ENCODE data around the gene UPK3A. TPM values are rescaled to one million over a fixed set of nuclear protein-coding genes. Genes with fewer than 3 reads are reported as not detected.

Gene UPK3A
- total and polyA plus RNA-seq, 10 of the 15 experiments (the other 5 are each of a cell fraction or from before 2014, with no cell fraction given): not detected

DNA sequence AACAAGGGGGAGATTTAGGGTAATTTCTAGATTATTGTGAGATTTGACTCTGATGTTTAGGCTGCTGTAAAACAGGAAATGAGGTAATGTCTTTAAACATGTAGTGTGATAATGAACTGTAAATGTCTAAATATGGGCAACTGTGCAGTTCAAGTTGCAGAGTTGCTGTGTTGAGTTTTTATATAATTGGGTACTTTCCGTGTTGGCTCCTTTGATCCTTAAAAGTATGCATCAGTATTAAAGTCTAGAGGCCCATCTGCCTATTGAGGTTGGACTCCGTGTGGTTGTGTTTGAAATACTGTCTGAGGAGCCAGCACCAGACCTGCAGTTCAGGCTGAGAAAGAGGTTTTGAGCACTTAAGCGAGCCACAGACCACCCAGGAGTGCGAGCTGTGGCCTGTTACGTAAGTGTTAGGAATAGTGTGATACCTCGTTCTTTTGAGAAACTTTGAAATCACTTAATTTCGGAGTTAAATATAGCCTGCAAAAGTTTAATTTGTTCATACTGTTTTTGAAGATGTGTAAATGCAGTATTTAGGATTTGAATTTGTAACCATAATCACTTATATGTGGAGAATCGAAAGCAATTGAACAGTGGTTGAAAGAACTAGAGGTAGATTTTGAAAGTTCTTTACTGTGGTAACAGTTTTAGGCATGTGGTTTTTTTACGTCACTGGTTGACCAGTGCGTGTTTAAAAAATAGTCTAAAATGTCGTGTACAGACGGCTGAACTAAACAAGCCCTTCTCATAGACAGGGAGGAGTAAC, 34.0 kb downstream of the UPK3A start (continued):
- TF ChIP-seq, protein P1, sequence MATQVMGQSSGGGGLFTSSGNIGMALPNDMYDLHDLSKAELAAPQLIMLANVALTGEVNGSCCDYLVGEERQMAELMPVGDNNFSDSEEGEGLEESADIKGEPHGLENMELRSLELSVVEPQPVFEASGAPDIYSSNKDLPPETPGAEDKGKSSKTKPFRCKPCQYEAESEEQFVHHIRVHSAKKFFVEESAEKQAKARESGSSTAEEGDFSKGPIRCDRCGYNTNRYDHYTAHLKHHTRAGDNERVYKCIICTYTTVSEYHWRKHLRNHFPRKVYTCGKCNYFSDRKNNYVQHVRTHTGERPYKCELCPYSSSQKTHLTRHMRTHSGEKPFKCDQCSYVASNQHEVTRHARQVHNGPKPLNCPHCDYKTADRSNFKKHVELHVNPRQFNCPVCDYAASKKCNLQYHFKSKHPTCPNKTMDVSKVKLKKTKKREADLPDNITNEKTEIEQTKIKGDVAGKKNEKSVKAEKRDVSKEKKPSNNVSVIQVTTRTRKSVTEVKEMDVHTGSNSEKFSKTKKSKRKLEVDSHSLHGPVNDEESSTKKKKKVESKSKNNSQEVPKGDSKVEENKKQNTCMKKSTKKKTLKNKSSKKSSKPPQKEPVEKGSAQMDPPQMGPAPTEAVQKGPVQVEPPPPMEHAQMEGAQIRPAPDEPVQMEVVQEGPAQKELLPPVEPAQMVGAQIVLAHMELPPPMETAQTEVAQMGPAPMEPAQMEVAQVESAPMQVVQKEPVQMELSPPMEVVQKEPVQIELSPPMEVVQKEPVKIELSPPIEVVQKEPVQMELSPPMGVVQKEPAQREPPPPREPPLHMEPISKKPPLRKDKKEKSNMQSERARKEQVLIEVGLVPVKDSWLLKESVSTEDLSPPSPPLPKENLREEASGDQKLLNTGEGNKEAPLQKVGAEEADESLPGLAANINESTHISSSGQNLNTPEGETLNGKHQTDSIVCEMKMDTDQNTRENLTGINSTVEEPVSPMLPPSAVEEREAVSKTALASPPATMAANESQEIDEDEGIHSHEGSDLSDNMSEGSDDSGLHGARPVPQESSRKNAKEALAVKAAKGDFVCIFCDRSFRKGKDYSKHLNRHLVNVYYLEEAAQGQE (IDR thresholded peaks at IDR 0.05; ENCODE audit: low read depth, low read length): no peak
- no peak for TF ChIP-seq SMAD5 (IDR thresholded peaks at IDR 0.05; ENCODE audit: low read depth)
- no peak for TF ChIP-seq RBBP5 (conservative IDR thresholded peaks at IDR 0.05)
- TF ChIP-seq, protein P2, sequence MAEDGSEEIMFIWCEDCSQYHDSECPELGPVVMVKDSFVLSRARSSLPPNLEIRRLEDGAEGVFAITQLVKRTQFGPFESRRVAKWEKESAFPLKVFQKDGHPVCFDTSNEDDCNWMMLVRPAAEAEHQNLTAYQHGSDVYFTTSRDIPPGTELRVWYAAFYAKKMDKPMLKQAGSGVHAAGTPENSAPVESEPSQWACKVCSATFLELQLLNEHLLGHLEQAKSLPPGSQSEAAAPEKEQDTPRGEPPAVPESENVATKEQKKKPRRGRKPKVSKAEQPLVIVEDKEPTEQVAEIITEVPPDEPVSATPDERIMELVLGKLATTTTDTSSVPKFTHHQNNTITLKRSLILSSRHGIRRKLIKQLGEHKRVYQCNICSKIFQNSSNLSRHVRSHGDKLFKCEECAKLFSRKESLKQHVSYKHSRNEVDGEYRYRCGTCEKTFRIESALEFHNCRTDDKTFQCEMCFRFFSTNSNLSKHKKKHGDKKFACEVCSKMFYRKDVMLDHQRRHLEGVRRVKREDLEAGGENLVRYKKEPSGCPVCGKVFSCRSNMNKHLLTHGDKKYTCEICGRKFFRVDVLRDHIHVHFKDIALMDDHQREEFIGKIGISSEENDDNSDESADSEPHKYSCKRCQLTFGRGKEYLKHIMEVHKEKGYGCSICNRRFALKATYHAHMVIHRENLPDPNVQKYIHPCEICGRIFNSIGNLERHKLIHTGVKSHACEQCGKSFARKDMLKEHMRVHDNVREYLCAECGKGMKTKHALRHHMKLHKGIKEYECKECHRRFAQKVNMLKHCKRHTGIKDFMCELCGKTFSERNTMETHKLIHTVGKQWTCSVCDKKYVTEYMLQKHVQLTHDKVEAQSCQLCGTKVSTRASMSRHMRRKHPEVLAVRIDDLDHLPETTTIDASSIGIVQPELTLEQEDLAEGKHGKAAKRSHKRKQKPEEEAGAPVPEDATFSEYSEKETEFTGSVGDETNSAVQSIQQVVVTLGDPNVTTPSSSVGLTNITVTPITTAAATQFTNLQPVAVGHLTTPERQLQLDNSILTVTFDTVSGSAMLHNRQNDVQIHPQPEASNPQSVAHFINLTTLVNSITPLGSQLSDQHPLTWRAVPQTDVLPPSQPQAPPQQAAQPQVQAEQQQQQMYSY (CRISPR knock-in tag; IDR thresholded peaks at IDR 0.05): no peak
- 0 out of 2 replicates have a peak, but pooled peaks have one; percentile 61 for TF ChIP-seq SREBF1 (IDR thresholded peaks at IDR 0.05; ENCODE audit: low read length)
- no peak for TF ChIP-seq NR2C1 (IDR thresholded peaks at IDR 0.05)
- peak; percentile 66 for TF ChIP-seq RAD51 (IDR thresholded peaks at IDR 0.05)
- peak; percentile 63; the same call in 1 of the 2 replicates for TF ChIP-seq SMARCA5 (IDR thresholded peaks at IDR 0.05)
- no peak for TF ChIP-seq EGR1 (IDR thresholded peaks at IDR 0.05; ENCODE audit: borderline replicate concordance in 1 of 2, low read depth in 2 of 2, low read length in 2 of 2)
- peak; percentile 21; the same call in 1 of the 2 replicates for TF ChIP-seq IRF4 (IDR thresholded peaks at IDR 0.05; ENCODE audit: low read depth, low read length)
- no peak for TF ChIP-seq ASH2L (IDR thresholded peaks at IDR 0.05; ENCODE audit: borderline replicate concordance, low read depth)
- no peak for TF ChIP-seq ATF3 (IDR thresholded peaks at IDR 0.05; ENCODE audit: borderline replicate concordance, extremely low read depth, low read depth, low read length)
- no peak for TF ChIP-seq PAX8 (IDR thresholded peaks at IDR 0.05)
- TF ChIP-seq, protein P3, sequence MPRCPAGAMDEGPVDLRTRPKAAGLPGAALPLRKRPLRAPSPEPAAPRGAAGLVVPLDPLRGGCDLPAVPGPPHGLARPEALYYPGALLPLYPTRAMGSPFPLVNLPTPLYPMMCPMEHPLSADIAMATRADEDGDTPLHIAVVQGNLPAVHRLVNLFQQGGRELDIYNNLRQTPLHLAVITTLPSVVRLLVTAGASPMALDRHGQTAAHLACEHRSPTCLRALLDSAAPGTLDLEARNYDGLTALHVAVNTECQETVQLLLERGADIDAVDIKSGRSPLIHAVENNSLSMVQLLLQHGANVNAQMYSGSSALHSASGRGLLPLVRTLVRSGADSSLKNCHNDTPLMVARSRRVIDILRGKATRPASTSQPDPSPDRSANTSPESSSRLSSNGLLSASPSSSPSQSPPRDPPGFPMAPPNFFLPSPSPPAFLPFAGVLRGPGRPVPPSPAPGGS (IDR thresholded peaks at IDR 0.05; ENCODE audit: borderline replicate concordance, insufficient read depth, low read depth, low read length, poor library complexity, severe bottlenecking): no peak
- 0 out of 2 replicates have a peak, but pooled peaks have one; percentile 67 for TF ChIP-seq ZSCAN29 (IDR thresholded peaks at IDR 0.05)
- TF ChIP-seq SIN3A (IDR thresholded peaks at IDR 0.05; ENCODE audit: low read depth, low read length): no peak
- TF ChIP-seq LARP7 (IDR thresholded peaks at IDR 0.05): no peak
- TF ChIP-seq GABPA (IDR thresholded peaks at IDR 0.05; ENCODE audit: low read depth): peak; percentile 51; the same call in 1 of the 2 replicates
- TF ChIP-seq ZNF207 (IDR thresholded peaks at IDR 0.05; ENCODE audit: borderline replicate concordance): no peak
- TF ChIP-seq FOXM1 (IDR thresholded peaks at IDR 0.05; ENCODE audit: low read depth, low read length): no peak
